ENCODE data around the gene NSUN4.

NSUN4 gene

GRCh38 chr1:46368791-46369190 lies 28.2 kb downstream of the NSUN4 start:
- no peak for DNase-seq

DNA sequence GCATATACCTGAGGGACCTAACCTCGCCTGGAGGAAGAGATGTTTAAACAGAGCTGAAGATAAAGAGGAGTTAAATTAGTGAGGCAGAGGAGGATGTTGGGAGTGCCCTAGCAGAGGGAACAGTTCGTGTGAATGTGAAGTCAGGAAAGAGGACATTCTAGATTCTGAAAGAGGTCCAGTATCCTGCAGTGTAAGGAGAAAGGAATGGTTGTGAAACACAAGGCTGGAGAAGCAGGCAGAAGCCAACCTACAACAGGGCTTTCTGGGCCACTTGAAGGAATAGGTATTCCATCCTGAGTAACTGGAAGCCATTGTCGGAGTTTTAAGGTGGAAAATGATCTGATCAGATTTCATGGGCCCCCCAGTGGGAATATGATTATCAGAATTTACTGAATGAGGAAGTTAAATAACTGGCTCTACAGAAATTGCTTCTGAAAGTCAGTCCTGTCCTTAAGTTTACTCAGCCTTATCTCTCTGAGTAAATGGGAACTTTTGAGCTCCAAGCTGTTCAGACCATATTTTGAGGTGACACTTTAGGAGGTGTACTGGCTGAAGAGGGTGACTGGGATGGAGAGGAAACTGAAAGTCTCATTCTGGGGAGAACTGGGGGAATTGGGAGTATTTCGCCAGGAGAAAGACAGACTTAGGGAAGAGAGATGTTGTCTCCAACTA lies 29.1 kb downstream of the NSUN4 start:
- DNase-seq: no peak

GRCh38 chr1:46370214-46370633 lies 29.6 kb downstream of the NSUN4 start:
- DNase-seq: no peak

DNA sequence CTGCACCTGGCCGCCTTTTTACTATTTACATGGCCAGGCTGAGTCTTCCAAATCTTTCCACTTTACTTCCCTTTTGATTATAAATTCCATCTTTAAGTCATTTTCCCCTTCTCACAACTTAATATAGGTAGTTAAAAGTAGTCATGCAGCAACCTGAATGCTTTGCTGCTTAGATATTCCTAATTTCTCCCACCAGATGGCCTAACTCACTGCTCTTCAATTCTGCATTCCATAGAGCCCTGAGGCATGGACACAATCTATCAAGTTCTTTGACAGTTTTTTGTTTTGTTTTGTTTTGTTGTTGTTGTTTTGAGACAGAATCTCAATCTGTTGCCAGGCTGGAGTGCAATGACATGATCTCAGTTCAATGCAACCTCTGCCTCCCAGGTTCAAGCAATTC lies 31.8 kb downstream of the NSUN4 start:
- DNase-seq: no peak

- no peak for DNase-seq
Measured at GRCh38 chr1:46379996-46380395, 39.4 kb downstream of the NSUN4 start.

DNA sequence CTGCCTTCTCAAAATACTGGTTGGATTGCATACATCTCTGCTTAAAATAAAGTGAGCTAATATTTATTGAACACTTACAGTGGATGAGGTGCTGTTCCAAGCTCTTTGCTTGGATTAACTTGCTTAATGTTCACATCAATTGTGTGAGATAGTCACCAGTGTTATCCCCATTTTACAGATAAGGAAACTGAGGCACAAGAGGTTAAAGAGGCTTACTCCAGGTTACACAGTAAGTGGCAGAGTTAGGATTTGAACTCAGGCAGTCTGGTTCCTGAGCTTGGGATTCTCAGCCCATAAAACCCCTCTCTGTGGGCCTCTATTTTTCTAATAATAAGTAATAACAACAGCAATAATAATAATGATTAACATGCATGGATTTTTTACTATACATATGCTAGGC lies 39.9 kb downstream of the NSUN4 start:
- no peak for DNase-seq

DNA sequence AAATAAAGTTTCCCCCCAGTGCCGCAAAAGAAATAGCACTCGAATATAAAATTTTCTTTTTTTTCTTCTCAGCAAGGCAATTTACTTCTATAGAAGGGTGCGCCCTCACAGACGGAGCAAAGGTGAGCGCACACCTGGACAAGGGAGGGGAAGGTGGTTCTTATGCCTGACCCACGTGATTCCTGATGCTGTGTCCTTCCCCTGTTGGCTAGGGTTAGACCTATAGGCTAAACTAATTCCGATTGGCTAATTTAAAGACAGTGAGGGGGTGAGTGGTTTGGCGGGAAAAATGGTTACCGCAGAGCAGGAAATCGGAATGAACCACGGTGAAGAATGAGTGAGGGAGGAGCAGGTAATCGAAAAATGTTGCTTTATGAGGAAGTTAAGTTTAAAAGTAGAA lies 52.9 kb downstream of the NSUN4 start:
- DNase-seq: no peak

GRCh38 chr1:46394108-46394871 lies 53.7 kb downstream of the NSUN4 start, which contains the start of gene FAAH:
Gene FAAH (plus strand): TSS chr1:46394317. CDS start chr1:46394349, 32 bp downstream.
- no peak for DNase-seq

DNA sequence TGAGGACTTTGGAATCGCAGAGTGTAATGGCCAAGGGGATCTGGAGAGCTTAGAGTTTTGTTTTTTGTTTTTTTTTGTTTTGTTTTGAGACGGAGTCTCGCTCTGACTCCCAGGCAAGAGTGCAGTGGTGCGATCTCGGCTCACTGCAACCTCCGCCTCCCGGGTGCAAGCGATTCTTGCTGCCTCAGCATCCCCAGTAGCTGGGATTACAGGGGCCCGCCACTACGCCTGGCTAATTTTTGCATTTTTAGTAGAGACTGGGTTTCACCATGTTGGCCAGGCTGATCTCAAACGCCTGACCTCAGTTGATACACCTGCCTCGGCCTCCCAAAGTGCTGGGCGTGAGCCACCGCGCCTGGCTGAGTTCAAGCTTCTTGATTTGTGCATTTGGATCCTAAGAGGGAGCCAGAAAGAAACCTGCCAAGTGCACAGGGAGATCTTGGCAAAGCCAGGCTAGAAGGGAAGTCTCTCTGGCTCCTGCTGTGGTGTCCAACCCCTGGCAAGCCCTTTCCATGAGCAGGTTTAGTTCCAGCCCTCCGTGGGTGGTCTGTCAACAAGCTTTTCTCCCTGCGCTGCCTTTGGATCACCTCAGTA lies 54.4 kb downstream of the NSUN4 start:
- DNase-seq: no peak

- DNase-seq: no peak
Measured at GRCh38 chr1:46396441-46397398, 56.1 kb downstream of the NSUN4 start.

DNA sequence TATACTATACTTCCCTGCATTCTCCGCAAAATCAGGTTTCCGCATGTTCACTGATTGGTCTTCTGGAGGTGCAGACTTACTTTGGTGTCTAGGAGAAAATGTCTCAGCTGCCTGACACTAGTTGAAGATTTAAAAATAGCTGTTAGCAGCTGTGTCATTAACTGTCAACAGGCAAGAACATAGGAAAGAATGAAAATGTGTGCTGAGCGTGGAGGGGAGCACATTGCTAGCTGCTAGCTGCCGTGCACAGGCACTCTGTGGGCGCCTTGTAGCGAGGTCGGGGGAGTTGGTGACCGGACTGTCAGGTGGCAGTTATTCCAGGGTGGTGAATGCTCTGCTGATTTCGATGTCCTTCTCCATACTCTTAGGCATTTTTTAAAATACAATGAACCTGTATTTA lies 58.7 kb downstream of the NSUN4 start:
- DNase-seq: no peak

GRCh38 chr1:46400421-46400820 lies 59.8 kb downstream of the NSUN4 start:
- DNase-seq: no peak

DNA sequence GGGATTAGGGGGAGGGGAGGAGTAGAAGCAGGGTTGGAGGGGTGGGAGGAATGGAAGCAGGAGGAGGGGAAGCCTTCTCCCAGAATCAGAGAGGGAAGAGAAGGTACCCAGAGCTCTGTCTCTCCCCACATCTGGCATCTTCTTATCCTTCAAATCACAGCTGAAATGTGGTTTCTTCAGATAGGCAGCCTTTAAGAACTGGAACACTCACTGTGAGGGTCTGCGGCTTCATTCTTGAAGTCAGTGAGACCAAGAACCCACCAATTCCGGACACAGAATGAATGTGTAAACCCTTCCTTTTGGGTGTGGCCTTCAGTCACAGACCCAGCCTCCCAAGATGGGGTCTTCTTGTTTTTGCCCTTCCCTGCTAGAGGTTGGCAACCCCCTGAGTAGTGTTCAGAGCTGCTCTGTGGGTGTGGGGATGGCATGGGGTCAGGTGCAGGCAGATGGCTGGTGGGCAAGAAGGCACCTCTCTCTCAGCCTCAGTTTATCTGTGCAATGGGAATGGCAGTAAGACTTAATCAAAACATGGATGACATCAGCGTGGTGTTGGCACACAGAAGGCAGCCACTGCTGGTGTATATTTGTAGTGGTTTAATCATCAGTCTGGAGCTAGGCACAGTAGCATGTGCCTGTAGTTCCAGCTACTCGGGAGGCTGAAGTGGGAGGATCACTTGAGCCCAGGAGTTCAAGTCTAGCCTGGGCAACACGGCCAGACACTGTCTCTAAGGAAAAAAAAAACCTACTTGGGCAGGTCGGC lies 60.7 kb downstream of the NSUN4 start:
- no peak for DNase-seq

DNA sequence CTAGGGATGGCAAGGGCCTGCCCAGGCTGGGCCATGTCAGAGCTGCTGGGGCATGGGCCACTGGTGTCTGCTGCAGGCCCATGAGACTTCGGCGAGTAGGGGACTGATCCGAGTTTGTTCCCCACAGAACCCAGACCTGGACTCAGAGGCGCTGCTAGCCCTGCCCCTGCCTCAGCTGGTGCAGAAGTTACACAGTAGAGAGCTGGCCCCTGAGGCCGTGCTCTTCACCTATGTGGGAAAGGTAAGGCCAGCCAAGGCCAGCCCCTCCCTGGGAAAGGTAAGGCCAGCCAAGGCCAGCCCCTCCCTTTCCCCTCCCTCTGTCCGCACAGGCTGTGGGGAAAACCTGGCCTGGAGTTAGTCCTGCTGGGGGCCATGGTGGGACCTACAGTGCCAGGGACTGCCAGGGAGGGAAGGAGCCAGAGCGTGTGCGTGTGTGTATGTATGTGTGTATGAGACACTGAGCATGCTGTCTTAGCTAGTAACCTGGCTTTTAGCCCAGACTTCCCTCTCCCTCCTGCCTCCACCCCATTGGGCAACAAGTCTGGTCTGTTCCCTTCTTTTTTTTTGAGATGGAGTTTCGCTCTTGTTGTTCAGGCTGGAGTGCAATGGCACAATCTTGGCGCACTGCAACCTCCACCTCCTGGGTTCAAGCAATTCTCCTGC lies 61.5 kb downstream of the NSUN4 start:
- no peak for DNase-seq

- no peak for DNase-seq
Measured at GRCh38 chr1:46403916-46404315, 63.3 kb downstream of the NSUN4 start.

DNA sequence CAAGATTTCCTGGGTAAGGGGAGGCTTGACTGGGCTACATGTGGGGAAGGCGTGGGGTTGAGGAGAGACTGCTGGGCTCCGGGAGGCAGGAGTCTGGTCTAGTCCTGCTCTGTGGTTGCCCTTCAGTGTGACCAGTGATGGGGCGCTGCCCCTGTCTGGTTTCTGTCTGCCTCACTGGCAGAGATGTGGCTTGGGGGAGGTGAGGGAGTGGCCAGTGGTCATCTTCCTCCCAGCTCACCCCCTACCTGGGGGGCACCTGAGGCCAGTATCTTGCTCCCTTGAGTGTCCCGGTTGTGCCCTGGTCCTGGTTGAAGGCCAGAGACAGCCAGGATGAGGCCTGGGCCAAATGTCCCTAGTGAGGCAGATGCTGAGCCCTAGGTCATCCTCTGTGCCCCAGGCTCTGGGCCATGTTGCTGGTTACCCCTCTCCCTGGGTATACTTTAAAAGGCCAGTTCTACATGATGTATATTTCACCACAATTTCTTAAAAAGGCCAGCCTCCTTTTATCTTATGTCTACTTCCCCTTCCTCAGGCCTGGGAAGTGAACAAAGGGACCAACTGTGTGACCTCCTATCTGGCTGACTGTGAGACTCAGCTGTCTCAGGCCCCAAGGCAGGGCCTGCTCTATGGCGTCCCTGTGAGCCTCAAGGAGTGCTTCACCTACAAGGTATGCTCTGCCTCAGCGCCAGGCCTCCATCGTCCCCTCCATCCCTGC lies 64.0 kb downstream of the NSUN4 start:
- DNase-seq: no peak

GRCh38 chr1:46405197-46405555 lies 64.6 kb downstream of the NSUN4 start:
- no peak for DNase-seq

DNA sequence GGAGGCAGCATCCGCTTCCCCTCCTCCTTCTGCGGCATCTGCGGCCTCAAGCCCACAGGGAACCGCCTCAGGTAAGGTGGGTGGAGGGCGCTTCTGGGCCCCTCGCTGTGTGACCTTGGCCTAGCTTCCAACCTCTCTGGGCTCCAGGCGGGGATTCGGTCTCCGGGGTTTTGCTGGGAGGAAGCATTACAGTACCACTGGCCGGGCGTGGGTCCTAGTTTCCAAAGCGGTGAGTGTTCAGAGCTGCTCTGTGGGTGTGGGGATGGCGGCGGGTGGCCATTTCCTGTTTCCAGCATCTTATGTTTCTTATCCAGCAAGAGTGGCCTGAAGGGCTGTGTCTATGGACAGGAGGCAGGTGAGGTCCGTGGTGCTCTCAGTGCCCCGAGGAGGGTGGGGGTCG lies 65.1 kb downstream of the NSUN4 start:
- no peak for DNase-seq

DNA sequence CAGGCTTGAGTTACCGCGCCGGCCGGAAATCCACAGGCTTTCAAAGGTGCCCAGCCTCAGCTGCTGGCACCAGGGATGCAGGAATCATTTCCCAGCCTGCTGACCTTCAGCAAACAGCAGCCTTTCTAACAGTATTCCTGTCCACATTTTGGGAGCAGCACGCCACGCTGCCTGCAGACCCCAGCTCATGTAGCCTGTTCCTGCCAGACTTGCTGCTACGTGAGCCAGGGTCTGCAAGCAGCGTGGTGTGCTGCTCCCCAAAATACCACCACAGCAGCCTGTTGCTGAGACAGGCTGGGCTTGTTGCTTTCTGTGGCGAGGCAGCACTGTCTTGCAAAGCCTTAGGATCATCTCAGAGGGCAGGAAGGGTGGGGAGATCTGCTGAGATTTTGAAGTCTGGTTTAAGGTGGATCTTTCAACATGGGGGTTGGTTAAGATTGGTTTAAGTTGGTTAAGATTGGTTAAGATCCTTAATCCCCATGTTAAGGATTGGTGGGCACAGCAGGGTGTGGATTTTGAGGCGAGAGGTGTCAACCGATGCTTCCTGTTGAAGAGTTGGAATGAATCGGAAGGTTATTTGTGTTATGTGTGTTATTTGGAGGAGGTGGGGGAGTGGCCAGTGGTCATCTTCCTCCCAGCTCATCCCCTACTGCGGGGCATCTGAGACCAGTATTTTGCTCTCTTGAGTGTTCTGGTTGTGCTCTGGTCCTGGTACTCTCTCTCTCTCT lies 66.4 kb downstream of the NSUN4 start:
- DNase-seq: no peak

GRCh38 chr1:46407636-46408035 lies 67.0 kb downstream of the NSUN4 start:
- DNase-seq: no peak
